Measurements from ENCODE around the gene FLRT2.

GRCh38 chr14:85565862-85566296, 35.9 kb downstream of the FLRT2 start:
- TF ChIP-seq POLR2A (conservative IDR thresholded peaks at IDR 0.05) (no peak), ZNF263 (CRISPR knock-in tag; IDR thresholded peaks at IDR 0.05; ENCODE audit: borderline replicate concordance) (no peak), FOXM1 (IDR thresholded peaks at IDR 0.05; ENCODE audit: low read depth) (no peak), FOXM1 (CRISPR knock-in tag; IDR thresholded peaks at IDR 0.05; ENCODE audit: low read depth) (no peak), IRF1 (CRISPR knock-in tag; IDR thresholded peaks at IDR 0.05; ENCODE audit: borderline replicate concordance) (no peak), CTCF (IDR thresholded peaks at IDR 0.05 in 2 of 3, conservative IDR thresholded peaks at IDR 0.05 in 1 of 3; ENCODE audit: insufficient read depth in 2 of 3, low read depth in 1 of 3, low read length in 3 of 3) (no peak), CHD7 (IDR thresholded peaks at IDR 0.05; ENCODE audit: low read depth, low read length) (no peak), ZNF589 (CRISPR knock-in tag; IDR thresholded peaks at IDR 0.05; ENCODE audit: low read depth) (no peak), ZNF274 (IDR thresholded peaks at IDR 0.05; ENCODE audit: borderline replicate concordance, low read depth, low read length) (no peak), ZNF449 (CRISPR knock-in tag; IDR thresholded peaks at IDR 0.05) (no peak), ATF2 (CRISPR knock-in tag; IDR thresholded peaks at IDR 0.05) (no peak), ARID2 (IDR thresholded peaks at IDR 0.05) (no peak)

Measured in K562 (cell line).